Keratinocyte (primary cell): Measurements from ENCODE around the gene PRKCE. TPM values are rescaled to one million over a fixed set of nuclear protein-coding genes. Genes with fewer than 3 reads are reported as not detected.
A peak's percentile ranks its signal among the peaks of the same experiment; 100 is the strongest.

Experiments
- DNase-seq: peaks from one replicate; pipeline ENCODE4 v3.0.0-alpha.2; 2011; ENCODE audit warnings: low read depth, missing footprints, low spot score
- FAIRE-seq: peaks from 2 replicates; lab custom pipeline; 2011; peaks lifted over from hg19 to GRCh38; lab: Jason Lieb, UNC
- H2AFZ ChIP-seq: 2 replicates; pipeline ENCODE4 v1.6.0; 2012; ENCODE audit warnings: low read length, control low read depth, inconsistent platforms; ENCODE audit not compliant: control insufficient read depth
- H3K27ac ChIP-seq: 2 replicates; pipeline ENCODE4 v1.5.1; 2011; ENCODE audit warnings: low read length; ENCODE audit not compliant: control insufficient read depth, insufficient read depth
- H3K27me3 ChIP-seq: 3 replicates; pipeline ENCODE4 v1.6.0; 2011; ENCODE audit warnings: low read length; ENCODE audit not compliant: control insufficient read depth, insufficient read depth; ENCODE audit errors: extremely low read depth
- H3K36me3 ChIP-seq, 2 experiments: 2 replicates in 1 of 2; 3 replicates in 1 of 2; pipeline ENCODE4 v1.5.1; 2011; ENCODE audit warnings: low read length in 2 of 2, mild to moderate bottlenecking in 1 of 2; ENCODE audit not compliant: control insufficient read depth in 2 of 2, insufficient read depth in 2 of 2; ENCODE audit errors: extremely low read depth in 1 of 2
- H3K4me1 ChIP-seq: 3 replicates; pipeline ENCODE4 v1.5.1; 2011; ENCODE audit warnings: low read length; ENCODE audit not compliant: control insufficient read depth, insufficient read depth; ENCODE audit errors: extremely low read depth
- H3K4me2 ChIP-seq: 3 replicates; pipeline ENCODE4 v1.6.0; 2011; ENCODE audit warnings: low read depth, low read length; ENCODE audit not compliant: control insufficient read depth, insufficient read depth; ENCODE audit errors: extremely low read depth
- H3K4me3 ChIP-seq, 3 experiments: fragments of 200-600 bp in 1 of 3; sonication (generic) in 1 of 3; 2 replicates in 2 of 3; 3 replicates in 1 of 3; pipeline ENCODE4 v1.5.1; 2011 to 2016; ENCODE audit warnings: low read length in 3 of 3, mild to moderate bottlenecking in 3 of 3, control low read depth in 2 of 3, inconsistent platforms in 1 of 3, low read depth in 1 of 3, mixed read lengths in 1 of 3, mixed run types in 1 of 3, moderate library complexity in 1 of 3; ENCODE audit not compliant: control insufficient read depth in 2 of 3, insufficient read depth in 2 of 3; ENCODE audit errors: extremely low read depth in 1 of 3
- H3K79me2 ChIP-seq: 2 replicates; pipeline ENCODE4 v1.6.0; 2012; ENCODE audit warnings: low read length; ENCODE audit not compliant: control insufficient read depth, insufficient read depth
- H3K9ac ChIP-seq: 3 replicates; pipeline ENCODE4 v1.6.0; 2011; ENCODE audit warnings: low read length; ENCODE audit not compliant: control insufficient read depth, insufficient read depth; ENCODE audit errors: extremely low read depth
- H3K9me1 ChIP-seq: 3 replicates; pipeline ENCODE4 v1.6.0; 2011; ENCODE audit warnings: low read length; ENCODE audit not compliant: control insufficient read depth, insufficient read depth; ENCODE audit errors: extremely low read depth
- H3K9me3 ChIP-seq: 2 replicates; pipeline ENCODE4 v1.5.1; 2012; ENCODE audit warnings: low read depth, low read length; ENCODE audit not compliant: control insufficient read depth
- H4K20me1 ChIP-seq: 3 replicates; pipeline ENCODE4 v1.6.0; 2011; ENCODE audit warnings: low read length; ENCODE audit not compliant: control insufficient read depth, insufficient read depth; ENCODE audit errors: extremely low read depth
- EZH2 ChIP-seq: IDR thresholded peaks from one replicate; pipeline ENCODE4 v1.6.1; 2012; ENCODE audit warnings: inconsistent platforms, mild to moderate bottlenecking, low read length, moderate library complexity
- dilution Hi-C: fragments of 300-500 bp; cut with MboI; formaldehyde crosslinking; loops from one replicate; pipeline ENCODE4 v1.7.0; 2020; ENCODE audit warnings: low sequenced_read_pairs; ENCODE audit not compliant: extremely low pct_ligation_motif_present
- polyA plus RNA-seq, 5 experiments: library from polyadenylated mRNA; depleted of rRNA in 3 of 5; stranded (reverse) in 3 of 5; stranded (forward) in 1 of 5; unstranded in 1 of 5; fragments of >200 nt; gene quantifications; 1 replicate in 1 of 5; 2 replicates in 3 of 5; 3 replicates in 1 of 5; pipeline versions ENCODE4 v1.2.1 to v1.2.3, GENCODE V29; 2011 to 2012; ENCODE audit warnings: missing spikeins in 2 of 5, low read depth in 1 of 5, low replicate concordance in 1 of 5
- TF ChIP-seq, protein P1 (sequence below), 3 experiments: IDR thresholded peaks in 1 of 3; conservative IDR thresholded peaks in 1 of 3; optimal IDR thresholded peaks in 1 of 3; 2 replicates in 2 of 3; 3 replicates in 1 of 3; pipeline versions ENCODE3 to v1.5.1; 2011; ENCODE audit warnings: low read length in 3 of 3, mild to moderate bottlenecking in 3 of 3, moderate library complexity in 2 of 3, control low read depth in 1 of 3, inconsistent platforms in 1 of 3; ENCODE audit not compliant: insufficient read depth in 2 of 3; ENCODE audit errors: extremely low read depth in 1 of 3

The PRKCE gene
- polyA plus RNA-seq, 1 donor (not counting 4 experiments of a cell fraction or from before 2014, with no cell fraction given): 2.0 TPM

DNA sequence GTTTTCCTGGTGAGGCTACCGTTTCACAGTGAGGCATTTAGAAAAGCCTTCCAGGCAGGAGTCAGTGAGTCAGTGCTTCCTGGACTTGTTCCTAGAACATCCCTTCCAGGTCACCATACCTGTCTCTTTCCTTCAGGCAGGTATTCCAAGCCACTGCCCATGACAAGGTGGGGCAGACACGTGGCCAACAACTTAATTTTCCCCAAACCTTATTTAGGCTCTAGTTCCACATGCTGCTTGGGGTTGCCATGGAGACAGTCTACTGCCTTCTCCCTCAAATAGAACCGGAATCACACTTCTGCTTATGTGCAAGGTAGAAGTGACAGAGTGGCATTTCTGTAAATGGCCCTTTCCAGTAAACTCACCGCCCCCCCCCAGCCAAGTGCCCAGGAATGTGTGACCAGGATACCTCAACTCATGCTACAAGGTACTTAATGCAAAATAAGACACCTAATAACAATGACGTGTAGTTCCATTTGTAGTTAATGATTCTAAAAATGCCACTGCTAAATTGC is 258.3 kb downstream of the PRKCE start:
- no peak overlapping the region for H3K27ac ChIP-seq
- H3K9ac ChIP-seq: no peak overlapping the region
- no peak overlapping the region for H2AFZ ChIP-seq
- TF ChIP-seq EZH2: no peak
- TF ChIP-seq, protein P1, sequence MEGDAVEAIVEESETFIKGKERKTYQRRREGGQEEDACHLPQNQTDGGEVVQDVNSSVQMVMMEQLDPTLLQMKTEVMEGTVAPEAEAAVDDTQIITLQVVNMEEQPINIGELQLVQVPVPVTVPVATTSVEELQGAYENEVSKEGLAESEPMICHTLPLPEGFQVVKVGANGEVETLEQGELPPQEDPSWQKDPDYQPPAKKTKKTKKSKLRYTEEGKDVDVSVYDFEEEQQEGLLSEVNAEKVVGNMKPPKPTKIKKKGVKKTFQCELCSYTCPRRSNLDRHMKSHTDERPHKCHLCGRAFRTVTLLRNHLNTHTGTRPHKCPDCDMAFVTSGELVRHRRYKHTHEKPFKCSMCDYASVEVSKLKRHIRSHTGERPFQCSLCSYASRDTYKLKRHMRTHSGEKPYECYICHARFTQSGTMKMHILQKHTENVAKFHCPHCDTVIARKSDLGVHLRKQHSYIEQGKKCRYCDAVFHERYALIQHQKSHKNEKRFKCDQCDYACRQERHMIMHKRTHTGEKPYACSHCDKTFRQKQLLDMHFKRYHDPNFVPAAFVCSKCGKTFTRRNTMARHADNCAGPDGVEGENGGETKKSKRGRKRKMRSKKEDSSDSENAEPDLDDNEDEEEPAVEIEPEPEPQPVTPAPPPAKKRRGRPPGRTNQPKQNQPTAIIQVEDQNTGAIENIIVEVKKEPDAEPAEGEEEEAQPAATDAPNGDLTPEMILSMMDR (optimal IDR thresholded peaks at IDR 0.05 in 1 of 3, IDR thresholded peaks at IDR 0.05 in 1 of 3, conservative IDR thresholded peaks at IDR 0.05 in 1 of 3; ENCODE audit: extremely low read depth in 1 of 3, insufficient read depth in 2 of 3, low read length in 3 of 3): no peak
- no peaks in the 10 kb centered on the region for H3K27me3 ChIP-seq
- DNase-seq: peak; percentile 84
- H3K79me2 ChIP-seq: no peaks in the 10 kb centered on the region
- dilution Hi-C loops: no loop called here
- peak overlapping the region; percentile 15 for H3K4me2 ChIP-seq
- no peak overlapping the region for H3K4me3 ChIP-seq
- H3K9me1 ChIP-seq: peaks cover 2% of the 10 kb centered on the region
- H3K4me1 ChIP-seq: peaks cover 29% of the 10 kb centered on the region
- no peaks in the 10 kb centered on the region for H3K36me3 ChIP-seq
- no peaks in the 10 kb centered on the region for H4K20me1 ChIP-seq
- no peaks in the 10 kb centered on the region for H3K9me3 ChIP-seq
- FAIRE-seq: peak; percentile 96

DNA sequence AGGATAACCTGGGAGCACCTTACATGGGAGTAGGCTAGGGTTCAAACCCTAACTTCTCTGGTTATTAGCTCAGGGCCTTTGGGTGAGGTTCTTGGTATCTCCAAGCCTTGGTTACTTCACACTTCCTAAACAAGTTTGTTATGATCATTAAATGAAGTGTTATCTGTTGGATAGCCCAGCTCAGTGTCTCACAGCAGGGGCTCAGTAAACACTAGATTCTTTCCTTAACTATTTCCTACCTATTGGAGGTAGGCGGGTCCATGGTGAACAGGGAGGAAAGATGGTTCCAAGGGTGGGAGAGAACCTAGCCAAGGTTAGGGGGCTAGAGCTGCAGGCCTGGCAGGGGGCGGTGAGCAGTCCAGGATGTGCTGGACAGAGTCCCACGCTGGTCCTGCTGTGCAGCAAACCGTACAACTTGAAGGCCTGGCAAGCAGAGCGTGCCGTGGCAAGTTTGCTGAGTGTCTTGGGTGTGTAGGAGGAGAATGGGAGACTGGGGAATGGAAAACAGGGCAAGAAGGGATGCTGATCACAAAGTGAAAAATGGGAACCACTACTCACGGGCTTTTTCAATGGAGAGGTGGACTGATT is 259.1 kb downstream of the PRKCE start:
- peaks cover 29% of the 10 kb centered on the region for H3K4me1 ChIP-seq
- dilution Hi-C loops: no loop called here
- H3K4me3 ChIP-seq: no peak overlapping the region
- no peak for DNase-seq
- H2AFZ ChIP-seq: no peak overlapping the region
- H3K9me3 ChIP-seq: no peaks in the 10 kb centered on the region
- no peaks in the 10 kb centered on the region for H3K36me3 ChIP-seq
- FAIRE-seq: peak; percentile 60
- H3K9me1 ChIP-seq: peaks cover 2% of the 10 kb centered on the region
- no peaks in the 10 kb centered on the region for H3K27me3 ChIP-seq
- no peak overlapping the region for H3K27ac ChIP-seq
- TF ChIP-seq EZH2: no peak
- TF ChIP-seq, protein P1 (optimal IDR thresholded peaks at IDR 0.05 in 1 of 3, IDR thresholded peaks at IDR 0.05 in 1 of 3, conservative IDR thresholded peaks at IDR 0.05 in 1 of 3; ENCODE audit: extremely low read depth in 1 of 3, insufficient read depth in 2 of 3, low read length in 3 of 3): no peak
- H3K4me2 ChIP-seq: peak overlapping the region; percentile 15
- no peaks in the 10 kb centered on the region for H3K79me2 ChIP-seq
- H3K9ac ChIP-seq: no peak overlapping the region
- H4K20me1 ChIP-seq: no peaks in the 10 kb centered on the region
